HG02588 (cell line): ENCODE data around the gene AP5S1.

Experiments
- ATAC-seq: cut with Tn5 transposase; IDR thresholded peaks from one replicate; pipeline ENCODE4 v1.9.1; 2021; ENCODE audit warnings: mild to moderate bottlenecking, moderate library complexity; ENCODE audit not compliant: unreplicated experiment

The AP5S1 gene

GRCh38 chr20:3820048-3820900 lies at the start of gene AP5S1:
Gene AP5S1, plus strand, starts transcription at chr20:3820547. Its CDS starts 1,571 bp downstream, at chr20:3822118.
- peak; percentile 76 for ATAC-seq

DNA sequence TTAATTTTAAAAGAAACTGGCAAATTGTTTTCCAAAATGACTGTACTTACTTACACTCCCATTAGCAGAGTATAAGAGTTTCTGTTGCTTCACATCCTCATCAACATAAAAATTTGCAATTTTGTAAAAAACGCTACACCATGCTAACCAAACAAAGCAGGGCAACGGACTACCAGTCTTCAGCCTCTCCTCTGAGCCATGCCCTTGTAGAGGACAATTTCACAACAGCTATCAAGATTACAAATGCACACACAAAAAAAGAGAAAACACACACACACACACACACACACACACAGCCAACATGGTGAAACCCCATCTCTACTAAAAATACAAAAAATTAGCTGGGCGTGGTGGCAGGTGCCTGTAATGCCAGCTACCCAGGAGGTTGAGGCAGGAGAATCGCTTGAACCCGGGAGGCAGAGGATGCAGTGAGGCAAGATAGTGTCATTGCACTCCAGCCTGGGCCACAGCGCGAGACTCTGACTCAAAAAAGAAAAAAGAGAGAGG lies 48.7 kb upstream of the AP5S1 start:
- no peak for ATAC-seq

DNA sequence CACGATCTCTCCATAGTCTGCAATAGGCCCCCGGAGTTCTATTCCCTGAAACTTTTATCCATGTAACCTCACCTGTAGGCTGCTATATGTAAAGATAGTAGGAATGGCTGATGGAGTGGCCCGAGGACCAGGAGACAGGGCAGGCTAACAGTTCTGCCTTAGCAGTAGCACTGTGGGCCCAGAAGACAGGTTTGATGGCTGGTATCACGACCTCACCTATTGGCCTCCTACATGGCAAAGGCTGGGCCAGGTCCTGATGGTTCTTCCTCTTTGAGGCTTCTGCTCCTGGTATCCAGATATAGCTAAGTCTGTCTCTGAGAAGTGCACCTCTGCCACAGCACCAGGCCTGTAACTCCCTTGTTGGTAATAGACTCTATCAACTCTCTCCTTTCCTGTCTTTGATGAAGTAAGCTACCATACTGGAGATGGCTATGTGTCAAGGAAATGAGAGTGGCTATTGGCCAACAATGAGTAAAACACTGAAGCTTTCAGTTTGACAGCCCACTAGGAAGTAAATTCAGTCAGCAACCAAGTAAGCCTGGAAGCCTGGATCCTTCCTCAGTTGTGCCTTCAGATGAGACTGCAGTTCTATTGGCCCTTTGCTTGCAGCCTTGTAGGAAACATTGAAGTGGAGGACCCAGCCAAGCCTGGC lies 44.8 kb upstream of the AP5S1 start:
- no peak for ATAC-seq

DNA sequence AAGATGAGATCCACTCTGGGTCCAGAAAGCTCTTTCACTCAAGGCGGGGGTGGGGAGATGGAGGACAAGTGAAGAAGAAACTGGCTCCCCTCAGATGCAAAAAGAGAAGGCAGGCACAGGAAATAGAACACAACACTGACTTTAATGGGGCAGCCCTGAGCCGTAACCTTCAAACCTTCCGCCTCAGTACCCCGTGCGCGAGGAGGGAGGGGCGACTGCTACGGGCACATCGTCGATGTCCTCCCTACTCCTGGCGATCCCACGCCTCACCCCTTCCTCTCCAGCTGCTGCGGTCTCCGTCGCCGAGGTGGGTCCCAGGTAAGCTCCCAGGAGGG lies 43.0 kb upstream of the AP5S1 start:
- ATAC-seq = no peak

- no peak for ATAC-seq
Observed at GRCh38 chr20:3777716-3778629, 42.4 kb upstream of the AP5S1 start.

DNA sequence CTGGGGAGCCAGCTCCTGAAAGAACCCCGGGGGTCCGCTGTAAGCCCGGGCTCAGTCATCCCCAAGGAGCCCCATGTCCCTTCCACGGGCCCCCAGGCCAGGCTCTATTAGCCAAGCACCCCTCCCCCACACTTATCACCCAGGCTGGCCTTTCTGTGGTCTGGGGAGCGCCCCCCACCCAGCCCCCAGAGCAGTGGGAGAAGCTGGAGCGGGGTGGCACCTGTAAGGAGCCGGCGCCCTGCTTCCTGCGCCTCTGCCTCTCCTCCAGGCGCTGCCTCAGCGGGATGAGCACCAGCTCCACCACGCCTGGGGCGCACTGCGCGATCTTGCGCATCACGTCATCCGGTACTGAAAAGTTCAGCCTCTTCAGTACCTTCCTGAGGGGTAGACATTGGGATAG lies 41.4 kb upstream of the AP5S1 start:
- no peak for ATAC-seq

DNA sequence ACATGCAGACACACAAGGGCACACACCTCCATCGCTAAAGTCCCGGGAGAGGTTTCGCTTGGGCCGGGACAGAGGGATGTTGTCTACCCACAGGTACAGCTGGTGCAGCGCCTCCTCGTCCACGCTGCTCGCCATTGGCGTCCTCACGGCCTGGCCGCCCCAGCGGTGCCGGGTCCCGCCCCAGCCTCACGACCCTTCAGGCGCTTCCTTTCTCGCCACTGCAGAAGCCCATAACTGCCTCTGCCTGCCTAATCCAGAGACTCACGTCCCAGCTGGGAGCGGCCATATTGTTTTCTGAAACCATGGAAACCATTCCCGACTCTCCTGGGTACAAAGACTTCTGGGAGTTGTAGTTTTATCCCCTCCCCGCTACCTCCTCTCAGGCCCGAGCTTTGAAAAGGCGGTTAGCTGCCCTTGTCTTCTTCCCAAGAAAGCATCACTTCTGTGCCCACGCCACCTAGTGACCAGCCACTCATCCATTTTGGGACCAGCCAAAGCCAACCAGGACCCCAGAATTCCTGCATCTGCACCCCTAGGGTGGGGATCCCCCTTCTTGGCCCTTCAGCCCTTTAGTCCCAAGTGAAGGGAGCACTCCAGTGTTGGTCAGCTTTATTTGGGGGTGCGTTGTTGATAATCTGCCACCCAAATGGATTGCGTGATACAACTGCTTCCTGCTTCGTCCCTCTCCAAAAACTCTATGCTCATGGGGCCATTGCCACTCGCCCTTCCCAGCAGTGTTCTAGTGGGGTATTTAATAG lies 39.0 kb upstream of the AP5S1 start, which contains the start of gene SPEF1:
SPEF1 (minus strand) TSS at position 296 of the 758 bp plus-strand sequence; CDS start at position 135, 161 bp downstream.
- ATAC-seq = peak; percentile 47

- ATAC-seq = no peak
Observed at GRCh38 chr20:3782597-3782996, 37.8 kb upstream of the AP5S1 start.

DNA sequence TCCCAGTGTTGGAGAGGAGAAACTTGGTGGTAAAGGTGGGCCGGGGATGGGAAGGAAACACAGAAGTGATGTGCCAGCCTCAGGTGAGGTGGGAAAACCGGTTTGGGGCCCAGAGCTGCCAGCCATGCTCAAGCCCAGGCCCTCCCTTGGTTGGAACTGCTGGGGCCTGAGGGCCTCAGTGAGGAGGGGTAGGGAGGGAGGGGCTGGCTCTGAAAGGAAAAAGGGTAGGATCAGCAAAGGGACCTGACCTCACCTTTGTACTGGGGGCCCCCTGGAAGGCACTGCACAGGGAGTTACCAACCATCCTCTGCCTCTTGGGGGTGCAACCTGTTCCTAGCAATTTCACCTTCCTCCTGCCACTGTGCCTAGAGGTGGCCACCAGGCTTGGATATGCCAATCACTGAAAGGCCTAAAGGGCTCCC lies 37.3 kb upstream of the AP5S1 start:
- no peak for ATAC-seq

- ATAC-seq = no peak
Observed at GRCh38 chr20:3783511-3784195, 36.7 kb upstream of the AP5S1 start.

- no peak for ATAC-seq
Observed at GRCh38 chr20:3784216-3784853, 36.0 kb upstream of the AP5S1 start.

- ATAC-seq = no peak
Observed at GRCh38 chr20:3784863-3785239, 35.5 kb upstream of the AP5S1 start.

DNA sequence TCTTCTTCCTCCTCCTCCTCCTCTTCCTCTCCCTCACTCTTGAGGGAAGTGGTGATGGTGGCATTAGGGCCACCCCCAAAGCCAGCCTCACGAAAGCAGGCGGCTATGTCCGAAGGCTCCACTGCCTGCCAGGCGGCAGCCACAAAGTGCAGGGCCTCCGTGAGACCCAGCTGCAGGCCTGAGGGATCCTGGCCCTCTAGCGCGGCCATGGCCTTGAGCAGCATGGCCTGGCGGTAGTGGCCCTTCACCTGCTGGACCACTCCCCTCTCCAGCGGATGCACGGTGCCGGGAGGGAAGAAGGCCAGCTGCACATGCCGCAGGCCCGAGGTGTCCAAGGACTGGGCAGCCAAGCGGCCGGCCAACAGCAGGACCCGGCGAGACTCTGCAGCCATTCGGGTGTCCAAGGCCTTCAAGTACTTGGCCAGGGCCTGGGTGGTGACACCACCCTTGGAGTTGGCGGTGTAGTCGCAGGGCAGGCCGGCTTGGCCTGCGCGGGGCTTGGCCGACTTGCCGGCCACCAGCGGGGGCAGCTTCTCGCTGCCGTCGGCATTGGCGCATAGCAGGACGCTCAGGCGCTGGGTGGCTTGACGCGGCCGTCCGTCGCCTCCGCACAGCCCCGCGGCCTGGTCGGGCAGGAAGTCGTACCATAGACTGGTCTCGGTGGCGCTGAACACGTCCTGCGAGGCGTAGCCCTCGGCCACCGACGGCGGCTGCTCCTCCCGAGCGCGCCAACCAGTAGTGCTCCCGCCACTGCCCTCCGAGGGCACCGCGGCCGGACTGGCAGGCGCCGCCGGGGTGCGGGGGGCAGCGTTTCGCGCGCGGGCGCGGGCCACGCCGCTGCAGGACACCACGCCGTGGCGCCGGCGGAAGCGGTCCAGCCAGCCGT lies 34.9 kb upstream of the AP5S1 start:
- no peak for ATAC-seq

GRCh38 chr20:3786126-3786484 lies 34.2 kb upstream of the AP5S1 start:
- peak; percentile 25 for ATAC-seq

DNA sequence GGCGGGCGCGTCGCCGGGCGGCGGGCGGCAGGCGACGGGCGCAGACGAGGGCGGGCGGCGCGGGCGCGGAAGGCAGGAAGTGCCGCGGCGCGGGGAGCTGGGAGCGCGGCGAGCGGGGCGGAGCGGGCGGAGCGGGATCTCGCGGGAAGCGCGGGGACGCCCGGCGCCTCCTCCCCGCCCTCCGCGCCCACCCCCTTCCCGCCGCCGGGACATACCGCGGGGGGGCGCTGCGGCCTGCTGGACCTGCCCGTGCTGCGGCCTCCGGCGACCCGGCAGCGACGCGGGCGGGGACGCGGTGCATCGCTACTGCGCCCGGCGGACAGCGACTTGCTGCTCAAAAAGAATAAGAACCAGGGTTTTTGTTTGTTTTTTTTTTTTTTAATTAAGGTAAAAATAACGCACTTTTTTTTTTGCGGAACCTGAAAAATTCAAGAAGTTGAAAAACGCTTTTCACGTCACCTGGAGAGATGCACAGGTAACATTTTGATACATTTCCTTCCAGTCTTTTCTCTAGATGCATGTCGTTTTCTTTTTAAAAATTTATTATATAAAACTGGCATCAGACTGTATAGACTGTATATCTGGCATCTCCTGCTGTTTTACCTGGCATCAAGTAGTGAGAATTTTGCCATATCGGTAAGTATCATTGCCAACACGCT lies 33.6 kb upstream of the AP5S1 start, which contains the start of gene CENPB:
CENPB (minus strand) TSS at position 76 of the 659 bp plus-strand sequence. CDS start 257 bp downstream, outside the sequence.
- peak; percentile 85 for ATAC-seq

DNA sequence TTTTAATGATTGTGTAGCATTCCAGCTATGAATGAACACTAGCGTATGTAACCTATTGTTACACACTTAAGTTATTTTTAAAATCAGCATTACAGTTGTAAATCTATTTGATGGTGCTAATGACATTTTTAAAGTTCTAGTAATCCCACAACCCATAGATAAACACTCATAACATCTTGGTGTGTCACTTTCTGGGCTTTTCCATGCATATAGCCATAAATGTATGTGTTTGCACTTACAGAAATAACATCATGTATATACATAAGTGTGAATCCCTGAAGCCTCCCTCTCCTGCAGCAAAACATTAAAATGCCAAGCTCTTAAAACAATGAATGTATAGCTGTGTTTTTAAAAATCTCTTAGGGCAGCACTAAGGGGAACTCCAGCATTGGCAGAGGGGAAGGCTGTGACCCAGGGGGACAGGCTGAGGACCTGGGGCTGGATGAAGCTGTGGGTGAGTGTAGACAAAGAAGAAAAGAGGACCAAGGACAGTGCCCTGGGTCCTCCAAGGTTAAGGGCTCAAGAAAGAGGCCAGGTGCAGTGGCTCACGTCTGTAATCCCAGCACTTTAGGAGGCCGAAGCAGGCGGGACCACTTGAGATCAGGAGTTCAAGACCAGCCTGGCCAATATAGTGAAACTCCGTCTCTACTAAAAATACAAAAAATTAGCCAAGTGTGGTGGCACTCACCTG lies 32.9 kb upstream of the AP5S1 start:
- no peak for ATAC-seq

GRCh38 chr20:3788685-3789155 lies 31.6 kb upstream of the AP5S1 start:
- ATAC-seq = no peak
